Measurements from ENCODE around the gene MEIG1.
"Not testable (repeated sequence)": the region's sequence is repeated elsewhere in the genome, so short reads cannot be mapped to it uniquely, and the experiment has no call there.

MEIG1 gene

GRCh38 chr10:14954001-14954770, 5.0 kb upstream of the MEIG1 start, which contains the start of gene DCLRE1C:
Gene DCLRE1C (minus strand): TSS chr10:14954096. CDS start chr10:14954010, 86 bp downstream.
- DNase-seq = peak; percentile 19 to 96 (median 86)

GRCh38 chr10:14954934-14955333, 4.3 kb upstream of the MEIG1 start:
- no peak for DNase-seq

- no peak for DNase-seq
Observed at GRCh38 chr10:14958872-14959220, 342 bp upstream of the MEIG1 start.

DNA sequence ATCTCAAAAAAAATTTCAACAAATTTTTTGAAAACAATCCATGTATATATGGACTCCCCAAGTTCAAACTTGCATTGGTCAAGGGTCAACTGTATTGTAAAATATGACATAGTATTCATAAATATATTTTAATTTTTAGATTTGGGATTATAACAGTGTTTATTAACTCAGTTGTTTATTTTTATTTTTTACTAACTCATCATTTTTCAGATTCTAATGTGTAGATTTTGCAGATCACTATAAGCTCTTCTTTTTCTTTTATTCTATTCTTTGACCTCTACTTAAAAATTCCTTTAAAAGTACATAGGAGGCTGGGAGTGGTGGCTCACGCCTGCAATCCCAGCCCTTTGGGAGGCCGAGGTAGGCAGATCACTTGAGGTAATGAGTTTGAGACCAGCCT, 8.7 kb downstream of the MEIG1 start:
- no peak for DNase-seq

DNA sequence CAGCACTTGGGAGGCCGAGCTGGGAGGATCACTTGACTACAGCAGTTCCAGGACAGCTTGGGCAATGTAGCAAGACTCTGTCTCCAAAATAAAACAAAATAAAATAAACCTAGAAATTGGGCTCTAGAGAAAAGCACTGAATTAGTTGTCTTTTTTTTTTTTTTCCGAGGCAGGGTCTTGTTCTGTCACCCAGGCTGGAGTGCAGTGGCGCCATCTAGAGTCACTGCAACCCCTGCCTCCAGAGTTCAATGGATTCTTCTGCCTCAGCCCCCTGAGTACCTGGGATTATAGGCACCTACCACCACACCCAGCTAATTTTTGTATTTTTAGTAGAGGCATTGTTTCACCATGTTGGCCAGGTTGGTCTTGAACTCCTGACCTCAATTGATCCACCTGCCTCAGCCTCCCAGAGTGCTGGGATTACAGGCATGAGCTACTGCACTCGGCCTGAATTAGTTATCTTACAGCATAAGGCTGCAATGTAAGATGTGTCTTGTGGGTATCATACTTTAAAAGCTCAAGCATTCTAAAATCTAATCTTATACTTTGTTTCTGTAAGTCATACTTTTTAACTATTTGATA, 12.8 kb downstream of the MEIG1 start:
- DNase-seq = peak in 1 of 58 donors; percentile 0

DNA sequence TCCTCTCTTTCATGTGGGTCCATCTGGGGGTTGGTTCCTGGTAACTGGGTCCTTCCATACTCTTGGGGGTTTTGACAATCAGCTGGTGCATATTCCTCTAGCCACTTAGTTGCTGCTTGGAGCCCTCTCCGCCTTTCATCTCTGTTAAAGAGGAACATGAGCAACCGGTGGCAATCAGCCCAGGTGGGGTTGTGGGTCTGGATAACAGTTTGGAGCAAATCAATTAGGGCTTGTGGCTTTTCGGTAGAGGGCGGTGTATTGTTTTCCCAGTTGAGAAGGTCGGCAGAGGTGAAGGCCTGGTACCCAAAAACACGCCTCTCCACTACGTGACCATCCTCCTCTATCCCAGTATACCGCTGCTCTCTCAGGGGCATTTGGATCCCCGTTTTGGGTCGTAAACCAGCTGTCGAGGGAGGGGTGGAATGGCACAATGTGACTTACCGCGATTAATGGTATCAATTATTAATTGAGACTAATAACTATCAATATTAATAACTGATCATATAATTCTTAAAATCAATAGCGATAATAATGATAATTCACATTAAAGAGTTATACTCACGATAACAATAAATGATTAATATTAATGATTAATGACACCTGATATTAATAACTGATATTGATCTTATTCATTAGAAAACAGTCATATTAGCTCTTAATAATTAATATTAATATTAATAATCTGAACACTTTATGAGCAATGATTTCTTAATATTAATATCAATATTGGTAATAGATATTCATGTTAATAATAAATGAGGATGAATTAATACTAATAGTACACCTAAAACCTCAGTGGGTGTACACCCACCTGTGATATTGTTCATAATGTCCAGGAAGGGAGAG, 15.2 kb downstream of the MEIG1 start:
- DNase-seq = not testable (repeated sequence)

DNA sequence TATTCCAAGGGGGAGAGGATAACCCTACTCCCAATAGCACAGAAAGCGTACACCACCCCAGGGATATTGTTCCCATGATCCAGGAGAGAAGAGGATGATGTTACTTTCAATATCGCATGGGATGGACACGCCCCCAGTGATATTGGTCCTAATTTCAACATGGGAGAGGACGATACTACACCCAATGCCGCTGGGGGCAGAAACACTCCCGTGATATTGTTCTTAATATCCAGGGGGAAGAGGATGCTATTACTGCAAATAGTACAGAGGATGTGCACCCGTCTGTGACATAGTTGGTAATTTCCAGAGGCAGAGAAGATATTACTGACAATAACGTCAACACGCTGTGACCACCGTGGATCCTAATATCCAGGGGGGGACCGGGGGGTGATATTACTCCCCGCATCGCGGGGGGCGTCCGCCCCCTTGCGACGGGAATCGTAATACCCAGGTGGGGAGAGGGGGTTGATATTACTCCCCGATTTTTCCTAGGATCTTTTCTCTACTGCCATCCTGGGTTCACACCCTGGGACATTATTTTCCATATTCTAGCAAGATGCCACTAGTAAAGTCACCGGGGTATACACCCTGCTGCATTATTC, 16.6 kb downstream of the MEIG1 start:
- DNase-seq = no peak

GRCh38 chr10:14982744-14983143, 23.6 kb downstream of the MEIG1 start:
- no peak for DNase-seq

DNA sequence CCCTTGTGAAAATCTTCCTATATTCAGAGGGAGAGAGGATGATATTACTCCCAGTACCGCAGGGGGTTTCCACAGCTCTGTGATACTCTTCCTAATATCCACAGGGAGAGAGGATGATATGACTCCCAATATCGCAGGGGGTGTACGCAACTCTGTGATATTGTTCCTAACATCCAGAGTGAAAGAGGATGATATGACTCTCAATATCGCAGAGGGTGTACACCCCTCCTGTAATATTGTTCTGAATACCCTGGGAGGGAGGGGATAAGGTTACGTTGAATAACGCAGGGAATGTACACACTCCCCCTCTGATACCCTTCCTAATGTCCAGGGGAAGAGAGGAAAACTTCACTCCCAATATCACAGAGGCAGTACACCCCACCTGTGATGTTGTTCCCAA, 30.4 kb downstream of the MEIG1 start:
- DNase-seq = not testable (repeated sequence)

- not testable (repeated sequence) for DNase-seq
Observed at GRCh38 chr10:14991035-14991749, 32.0 kb downstream of the MEIG1 start.

DNA sequence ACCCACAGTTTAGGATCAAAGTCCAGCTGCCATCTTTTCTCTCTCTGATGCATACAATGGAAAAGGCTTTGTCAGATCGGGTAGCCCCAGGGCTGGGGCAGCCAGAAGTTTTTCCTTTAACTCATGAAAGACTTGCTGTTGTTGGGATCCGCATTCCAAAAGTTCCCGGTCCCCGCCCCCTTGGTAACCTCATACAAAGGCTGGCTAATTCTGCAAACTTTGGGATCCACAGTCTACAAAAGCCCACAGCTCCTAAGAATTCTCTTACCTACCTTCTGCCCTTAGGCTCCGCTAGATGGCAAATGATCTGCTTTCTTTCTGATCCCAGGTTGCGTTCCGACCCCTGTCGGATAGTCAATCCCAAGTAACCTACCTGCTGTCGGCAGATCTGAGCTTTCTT, 33.1 kb downstream of the MEIG1 start:
- DNase-seq = not testable (repeated sequence)

DNA sequence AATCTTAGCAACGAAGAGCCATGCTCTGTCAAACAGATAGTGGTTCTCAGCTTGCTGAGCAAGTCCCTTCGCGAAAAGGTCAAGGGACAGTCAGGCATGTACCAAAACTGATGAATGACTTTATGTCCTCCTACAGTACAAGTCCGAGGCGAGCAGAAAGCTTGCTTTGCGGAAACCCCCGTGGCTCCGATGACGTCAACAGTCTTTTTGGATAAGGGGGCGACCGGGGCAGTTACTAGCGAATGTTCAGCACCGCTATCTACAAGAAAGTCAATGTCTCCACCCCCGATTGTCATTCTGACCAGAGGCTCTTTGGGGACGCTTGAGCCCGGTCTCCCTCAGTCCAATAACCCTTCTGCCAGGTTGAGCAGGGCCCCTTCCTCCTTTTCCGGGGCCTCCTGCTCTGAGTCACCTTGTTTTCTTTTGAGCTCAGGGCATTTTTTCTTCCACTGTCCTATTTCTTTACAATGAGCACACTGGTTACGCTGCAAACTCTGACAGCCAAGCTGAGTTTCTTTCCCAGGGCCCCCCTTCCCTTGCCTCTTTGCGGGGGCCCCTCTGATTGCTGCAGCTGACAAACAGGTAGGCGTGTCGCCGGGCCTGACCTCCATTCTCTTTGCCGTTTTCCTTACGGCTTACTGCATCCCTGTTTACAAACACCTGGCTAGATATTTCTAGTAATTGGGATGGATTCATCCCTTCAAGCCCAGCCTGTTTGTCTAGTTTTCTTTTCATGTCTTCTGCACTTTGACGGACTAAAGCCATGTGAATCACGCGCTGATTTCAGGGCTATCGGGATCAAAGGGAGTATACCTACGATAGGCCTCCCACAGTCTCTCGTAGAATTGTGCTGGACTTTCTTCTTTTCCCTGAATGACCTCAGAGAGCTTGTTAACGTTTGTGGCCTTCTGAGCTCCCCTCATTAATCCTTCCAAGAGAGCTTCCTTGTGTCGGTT, 34.6 kb downstream of the MEIG1 start:
- DNase-seq = not testable (repeated sequence)

GRCh38 chr10:14995964-14996565, 36.9 kb downstream of the MEIG1 start:
- DNase-seq = peak in 1 of 58 donors; percentile 1

DNA sequence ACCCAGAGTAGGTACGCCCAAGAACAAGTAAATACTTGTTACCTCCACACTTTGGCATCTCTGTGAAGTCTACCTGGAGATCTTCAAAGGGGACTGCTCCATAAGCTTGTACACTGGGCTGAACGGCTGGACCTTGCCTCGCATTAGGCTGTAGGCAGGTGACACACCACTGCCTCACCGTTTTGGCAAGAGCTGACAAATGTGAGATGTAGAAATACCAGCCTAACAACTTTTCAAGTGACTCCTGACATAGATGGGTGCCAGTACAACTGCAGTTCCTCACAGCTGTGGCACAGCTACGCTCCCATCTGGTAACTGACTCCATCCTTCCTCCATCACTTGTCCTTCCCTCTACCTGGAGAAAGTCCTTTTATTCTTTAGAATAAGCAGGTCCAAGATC, 54.3 kb downstream of the MEIG1 start:
- DNase-seq = not testable (repeated sequence)

- peak in 3 of 58 donors; percentile 2 to 6 (median 2) for DNase-seq
Observed at GRCh38 chr10:15015451-15015850, 56.3 kb downstream of the MEIG1 start.

GRCh38 chr10:15020966-15021365, 61.8 kb downstream of the MEIG1 start:
- DNase-seq = not testable (repeated sequence)
